ENCODE data around the gene TBC1D22A.

Gene TBC1D22A

GRCh38 chr22:46937939-46938338 lies 175.5 kb downstream of the TBC1D22A start:
- no peak for DNase-seq

DNA sequence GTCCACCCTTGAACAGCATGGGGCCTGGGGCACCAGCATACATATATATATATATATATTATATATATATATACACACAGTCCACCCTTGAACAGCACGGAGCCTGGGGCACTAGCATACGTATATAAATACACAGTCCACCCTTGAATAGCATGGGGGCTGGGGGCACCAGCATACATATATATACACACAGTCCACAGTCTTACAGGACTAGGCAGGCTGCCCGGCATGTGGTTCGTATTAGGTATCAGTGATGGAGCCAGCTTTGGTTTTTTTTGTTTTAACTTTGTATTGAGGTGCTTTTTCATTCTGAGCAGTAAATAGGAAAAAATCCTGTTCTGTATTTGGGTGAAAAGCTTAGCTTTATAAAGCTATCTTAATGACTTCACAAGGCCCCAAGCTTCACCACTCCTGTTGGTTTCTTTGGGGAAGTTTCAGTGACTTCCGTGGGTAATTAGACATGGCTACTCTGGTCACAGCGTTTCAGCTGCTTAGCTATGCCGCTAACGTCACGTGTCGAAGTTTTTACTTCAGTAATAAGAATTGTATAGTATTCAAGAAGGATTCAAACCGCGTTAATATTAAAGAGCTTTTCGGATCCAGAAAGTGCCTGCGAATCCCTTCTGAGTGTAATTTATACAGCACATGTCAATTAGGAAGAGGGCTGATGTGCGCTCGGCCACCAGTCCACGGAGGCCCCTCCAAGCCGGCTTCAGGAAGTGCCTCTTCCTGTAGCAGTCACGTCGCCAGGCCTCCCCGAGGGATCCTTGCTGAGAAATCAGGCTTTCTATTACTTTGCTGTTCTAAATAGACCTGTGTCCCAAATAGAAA lies 179.7 kb downstream of the TBC1D22A start:
- no peak for DNase-seq

GRCh38 chr22:46942799-46943785 lies 180.6 kb downstream of the TBC1D22A start:
- no peak for DNase-seq

DNA sequence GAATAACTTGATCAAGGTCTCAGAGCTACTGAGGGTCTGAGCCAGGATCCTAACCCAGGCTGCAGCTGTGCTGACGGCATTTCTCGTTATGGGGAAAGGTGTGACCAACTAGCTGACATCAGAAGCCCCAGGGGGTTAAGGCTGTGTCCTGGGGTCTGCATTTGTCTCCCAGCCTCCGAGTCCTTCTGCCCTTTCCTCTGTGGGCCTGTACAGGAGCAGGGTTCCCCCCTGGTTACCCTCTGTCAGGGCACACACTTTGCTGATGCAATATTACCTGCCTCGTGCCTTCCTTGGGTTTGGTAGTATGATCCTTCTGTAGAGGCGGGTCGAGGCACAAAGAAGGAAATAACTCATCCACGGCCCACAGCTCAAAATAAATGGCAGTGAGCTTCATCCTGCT lies 183.0 kb downstream of the TBC1D22A start:
- DNase-seq, result no peak

- no peak for DNase-seq
These were observed 184.0 kb downstream of the TBC1D22A start for GRCh38 chr22:46946383-46946962.

DNA sequence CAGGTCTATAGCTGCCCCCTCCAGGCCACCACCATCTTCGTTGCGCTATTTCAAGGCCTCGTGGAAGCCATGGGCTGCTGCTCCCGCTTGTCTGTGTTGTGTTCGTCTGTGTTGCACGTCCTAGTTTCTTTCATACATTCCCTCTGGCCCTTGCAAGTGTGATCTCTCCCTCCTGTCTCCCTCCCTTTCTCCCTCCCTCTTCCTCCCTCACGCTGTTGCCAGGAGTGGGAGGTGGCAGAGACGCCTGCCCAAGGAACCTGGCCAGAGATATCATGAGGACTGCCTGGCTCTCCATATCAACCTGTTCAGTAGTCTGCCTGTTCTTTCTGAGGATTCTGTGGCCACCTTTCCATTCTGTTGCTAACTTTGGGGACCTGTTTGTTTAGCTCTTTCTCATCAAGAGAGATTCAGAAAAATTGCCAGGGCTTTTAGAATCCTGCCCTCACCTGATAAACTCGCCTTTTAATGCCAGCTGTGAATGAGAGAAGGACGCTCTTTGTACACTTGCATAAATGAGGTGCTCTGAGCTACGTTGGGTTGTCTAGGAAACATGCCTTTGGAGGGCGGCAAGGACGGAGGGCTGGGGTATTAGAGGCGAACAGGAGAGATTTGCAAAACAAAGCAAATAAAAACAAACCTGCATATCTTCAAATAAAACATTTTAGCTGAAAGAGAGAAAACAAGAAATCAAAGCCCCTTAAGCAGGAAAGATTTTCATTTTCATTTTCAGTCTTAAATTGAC lies 185.2 kb downstream of the TBC1D22A start:
- no peak for DNase-seq

DNA sequence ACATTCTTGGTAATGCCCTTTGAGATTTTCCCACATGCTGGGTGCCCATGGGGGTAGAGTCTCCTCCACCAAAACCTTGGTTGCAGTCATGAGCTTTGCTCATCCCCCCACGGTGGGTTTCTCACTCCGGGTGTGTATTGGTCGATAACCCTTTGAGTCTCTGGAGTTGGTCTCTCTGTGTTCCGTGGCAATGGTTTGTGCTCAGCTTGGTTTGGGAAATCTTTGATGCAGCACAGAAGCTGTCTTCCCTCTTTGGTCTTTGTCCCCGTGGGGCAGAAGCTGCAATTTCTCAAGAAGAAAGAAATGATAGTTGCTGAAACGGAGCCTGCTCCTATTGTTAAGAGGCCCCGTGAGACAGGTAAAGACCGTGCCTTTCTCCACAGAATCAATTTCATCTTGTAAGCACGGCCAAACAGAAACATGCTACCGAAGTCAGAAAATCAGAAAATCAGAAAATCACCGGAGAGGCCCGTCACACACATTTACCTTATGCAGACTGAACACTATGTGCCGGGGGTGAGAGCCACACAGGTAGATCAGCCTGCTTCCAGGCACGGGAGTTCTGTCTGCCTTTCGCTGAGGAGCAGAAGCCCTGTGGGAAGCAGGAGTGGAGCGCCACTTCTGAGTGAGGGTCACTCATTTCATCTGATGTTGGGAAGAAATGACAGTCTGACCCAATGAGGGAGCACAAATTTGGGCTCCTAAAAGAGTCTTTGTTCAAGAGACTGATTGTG lies 186.1 kb downstream of the TBC1D22A start:
- DNase-seq, result no peak

GRCh38 chr22:46951350-46951749 lies 188.9 kb downstream of the TBC1D22A start:
- DNase-seq, result no peak

DNA sequence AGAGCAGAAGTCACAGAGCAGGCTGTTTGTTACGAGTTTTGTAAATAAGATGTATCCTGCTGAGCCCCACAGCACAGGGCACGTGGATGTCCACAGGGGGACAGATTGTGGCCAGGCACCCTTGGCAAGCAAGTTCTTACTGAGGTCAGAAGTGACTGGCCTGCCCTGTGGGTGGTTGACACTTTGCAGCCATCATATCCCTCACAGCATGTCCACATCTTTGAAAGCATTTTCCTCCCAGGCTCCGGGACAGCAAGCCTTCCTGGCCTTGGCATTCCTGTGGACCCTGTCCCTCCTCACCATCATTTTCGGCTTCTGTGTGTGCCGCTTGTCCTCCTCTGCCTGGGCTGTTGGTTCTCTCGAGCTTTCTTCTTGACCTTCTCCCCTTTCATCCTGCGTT lies 189.5 kb downstream of the TBC1D22A start:
- DNase-seq, result no peak

DNA sequence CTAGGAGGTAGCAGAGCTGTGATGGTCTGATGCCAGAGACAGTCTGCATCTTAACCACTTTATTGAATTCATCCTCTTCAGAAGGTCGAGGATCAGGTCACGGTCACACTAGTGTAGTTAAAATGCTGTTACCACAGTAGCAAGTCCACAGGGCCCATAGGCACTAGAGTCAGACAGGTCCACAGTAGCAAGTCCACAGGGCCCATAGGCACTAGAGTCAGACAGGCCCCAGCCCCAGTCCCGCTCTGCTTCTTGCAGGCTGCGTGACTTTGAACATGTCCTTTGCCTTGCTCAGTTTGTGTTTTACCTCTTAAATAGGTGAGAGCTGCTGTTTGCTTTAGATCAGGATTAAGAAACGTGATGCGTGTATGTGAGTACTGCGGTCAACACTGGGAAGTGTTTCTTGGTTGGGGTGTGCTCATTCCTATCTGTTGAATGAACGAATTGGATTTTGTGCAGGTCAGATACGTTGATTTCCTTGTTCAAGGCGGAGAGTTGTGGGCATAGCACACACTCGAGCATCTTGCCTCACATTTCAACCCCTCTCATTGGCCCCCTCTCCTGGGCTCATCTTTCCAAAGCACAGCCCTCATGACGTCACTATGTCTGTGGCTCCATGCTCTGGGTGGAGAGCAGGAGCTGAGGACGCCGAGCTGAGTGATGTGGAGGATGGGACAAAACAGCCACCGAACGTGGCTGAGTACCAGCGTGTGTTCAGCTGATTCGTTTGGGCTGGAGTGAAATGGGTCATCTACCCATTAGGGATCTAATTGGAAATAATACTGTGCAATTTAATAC lies 191.7 kb downstream of the TBC1D22A start:
- no peak for DNase-seq

DNA sequence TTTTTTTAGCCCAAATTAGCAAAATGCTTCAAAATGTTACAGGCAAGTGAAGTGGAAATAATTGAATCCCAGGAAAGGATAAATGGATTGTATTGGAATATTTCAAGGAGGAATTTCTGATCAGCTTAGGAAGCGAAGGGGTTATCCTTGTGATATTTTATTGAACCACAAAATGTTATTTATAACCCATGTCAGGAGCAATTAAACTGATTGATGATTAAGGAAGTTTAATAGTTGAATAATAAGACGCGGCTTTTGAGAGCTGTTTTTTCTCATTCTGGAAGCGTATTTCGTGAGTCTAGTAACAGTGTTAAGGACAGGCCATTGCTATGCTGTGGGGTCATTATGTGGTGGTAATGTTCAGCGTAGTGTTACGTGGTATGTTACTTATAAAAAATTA lies 192.3 kb downstream of the TBC1D22A start:
- no peak for DNase-seq

DNA sequence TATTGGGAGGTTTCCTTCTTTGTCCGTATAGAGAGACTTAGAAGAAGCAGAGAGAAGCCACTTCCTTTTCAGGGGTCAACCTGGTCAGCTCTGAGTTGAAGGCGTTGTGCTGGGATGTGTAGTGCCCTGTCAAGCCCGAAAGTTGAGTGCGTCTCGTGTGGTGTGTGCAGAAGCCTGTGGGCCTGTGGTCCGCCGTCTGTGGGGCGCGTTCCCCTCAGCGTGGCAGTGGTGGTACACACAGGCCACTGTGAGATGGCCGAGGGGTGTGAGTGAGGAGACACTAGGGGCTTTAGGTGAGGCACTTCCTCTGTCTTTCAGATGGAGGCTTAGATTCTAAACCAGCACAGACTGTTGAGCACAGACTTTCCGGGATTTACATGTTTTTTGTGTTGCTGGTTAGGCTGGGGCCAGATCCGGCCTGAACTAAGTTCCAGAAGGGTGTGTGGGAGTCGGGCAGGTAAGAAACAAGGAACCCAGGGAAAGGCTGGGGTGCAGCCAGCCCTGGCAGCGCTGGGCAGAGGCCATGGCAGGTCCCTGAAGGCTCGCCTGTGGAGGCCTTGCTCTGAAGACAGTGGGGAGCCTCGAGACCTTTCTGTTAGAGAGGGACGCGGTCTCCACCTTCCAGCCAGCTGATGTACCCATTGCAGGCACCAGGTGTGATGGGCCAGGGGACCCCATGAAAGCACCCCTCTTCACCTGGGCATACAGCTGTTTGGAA lies 194.2 kb downstream of the TBC1D22A start:
- DNase-seq, result no peak

GRCh38 chr22:46957521-46957920 lies 195.1 kb downstream of the TBC1D22A start:
- DNase-seq, result no peak

GRCh38 chr22:46958191-46958590 lies 195.7 kb downstream of the TBC1D22A start:
- no peak for DNase-seq

DNA sequence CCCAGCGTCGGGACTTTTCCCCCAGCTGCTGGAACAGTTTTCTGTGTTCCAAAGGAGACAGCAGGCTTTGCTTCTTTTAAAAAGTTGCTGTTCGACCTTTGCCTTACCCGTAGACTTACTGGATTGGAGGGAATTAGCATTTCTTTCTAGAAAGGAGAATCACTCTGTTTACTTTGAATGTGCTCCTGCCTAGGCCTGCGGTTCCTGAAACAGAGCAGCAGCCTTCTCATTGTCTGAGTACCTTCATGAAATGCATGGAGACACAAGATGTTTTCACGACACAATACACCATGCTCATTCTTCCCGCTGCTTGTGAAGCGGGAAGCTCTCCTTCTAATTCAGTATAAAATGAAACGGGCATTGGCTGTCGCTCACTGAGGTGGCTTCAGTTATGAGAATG lies 196.2 kb downstream of the TBC1D22A start:
- DNase-seq, result no peak

- DNase-seq, result no peak
These were observed 196.9 kb downstream of the TBC1D22A start for GRCh38 chr22:46959369-46959768.

- no peak for DNase-seq
These were observed 199.3 kb downstream of the TBC1D22A start for GRCh38 chr22:46961591-46962295.

- DNase-seq, result no peak
These were observed 200.0 kb downstream of the TBC1D22A start for GRCh38 chr22:46962406-46962805.

DNA sequence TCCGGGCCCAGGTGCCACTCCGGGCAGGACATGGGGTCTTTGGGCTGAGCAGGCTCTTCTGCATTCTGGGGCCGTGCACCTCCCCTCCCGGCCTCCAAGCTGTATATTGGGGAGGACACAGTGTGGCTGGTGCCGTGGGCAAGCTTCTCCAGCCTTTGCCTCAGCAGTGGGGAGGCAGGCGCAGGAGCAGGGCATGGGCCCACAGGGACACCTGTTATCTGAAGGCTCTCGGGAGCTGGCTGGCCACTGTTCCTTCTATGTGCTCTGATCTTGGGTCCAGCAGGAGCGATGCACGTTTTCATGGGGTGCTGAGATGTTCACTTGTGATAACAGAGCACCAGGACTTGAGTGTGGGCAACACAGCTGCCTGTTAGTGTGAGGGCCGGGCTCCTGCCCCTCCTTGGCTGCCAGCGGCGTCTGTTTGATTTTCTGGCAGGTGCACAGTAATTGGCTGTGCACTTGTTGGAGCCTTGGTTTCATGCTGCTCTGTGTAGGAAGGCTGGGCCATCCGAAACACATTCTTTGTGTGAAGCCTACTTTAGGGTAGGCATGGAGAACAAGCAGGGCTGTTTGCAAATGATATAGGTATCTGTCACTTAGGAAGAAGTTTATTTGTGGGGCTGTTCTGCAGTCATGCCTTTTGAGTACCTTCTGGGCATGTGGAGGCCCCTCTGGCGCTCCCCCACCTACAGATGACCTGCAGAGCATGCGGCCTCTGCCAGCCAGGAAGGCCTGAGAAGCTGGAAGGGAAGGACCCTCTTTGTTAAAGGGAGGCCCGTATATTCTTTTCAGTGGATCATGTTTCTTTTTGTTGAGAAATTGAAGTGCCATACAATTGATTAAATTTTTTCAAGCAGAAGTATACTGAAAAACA lies 201.5 kb downstream of the TBC1D22A start:
- DNase-seq, result no peak

Data from activated CD4-positive, alpha-beta T cell treated with anti-CD3 and anti-CD28 coated beads, Interleukin-2, amount 50 U/mL, for 1 hour (primary cell).